ENCODE data around the gene IGFBP6. TPM values are rescaled to one million over a fixed set of nuclear protein-coding genes. Genes with fewer than 3 reads are reported as not detected.

The IGFBP6 gene
- total and polyA plus RNA-seq, 9 of the 15 experiments (the other 6 are each of a cell fraction or from before 2014, with no cell fraction given) = 0.15 to 1.4 (median 0.54) TPM

DNA sequence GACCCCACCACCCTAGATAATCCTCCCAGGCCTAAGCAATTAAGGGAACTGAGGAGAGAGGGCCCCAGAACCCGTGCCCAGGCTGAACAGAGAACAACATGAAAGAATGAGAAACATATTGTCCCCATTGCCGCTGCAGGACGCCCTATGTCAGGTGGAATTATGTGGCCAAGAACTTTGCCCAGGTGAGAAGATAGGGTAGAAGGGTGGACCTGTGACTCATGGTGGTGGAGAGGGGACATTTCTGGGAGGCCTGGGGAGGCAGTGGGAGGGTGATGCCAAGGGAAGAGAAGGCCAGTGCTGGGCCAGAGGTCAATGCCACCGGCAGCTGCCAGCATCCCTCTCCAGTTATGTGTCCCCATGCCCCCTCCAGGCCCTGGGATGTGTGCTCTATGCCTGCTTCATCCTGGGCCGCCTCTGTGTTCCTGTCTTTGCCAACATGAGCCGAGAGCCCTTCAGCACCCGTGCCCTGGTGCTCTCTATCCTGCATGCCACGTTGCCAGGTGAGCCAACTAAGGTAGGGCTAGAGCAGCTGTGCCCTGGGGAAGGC is 21.4 kb downstream of the IGFBP6 start:
- H3K9me3 ChIP-seq (replicated peaks; ENCODE audit: control insufficient read depth, insufficient read depth, low read depth, low read length) = no peaks in the 10 kb centered on the region
- peak overlapping the region in 1 of 2 experiments; percentile 36; a peak in 1 of 4 replicates for H3K9ac ChIP-seq (ENCODE audit: insufficient read depth in 1 of 2, low read depth in 2 of 2, low read length in 2 of 2)
- H2AFZ ChIP-seq (ENCODE audit: low read depth, low read length) = no peak overlapping the region
- H3K4me1 ChIP-seq (replicated peaks in 1 of 2; ENCODE audit: control insufficient read depth in 2 of 2, insufficient read depth in 2 of 2, low read length in 2 of 2) = peaks cover 4 to 16% of the 10 kb centered on the region in 2 experiments; a peak in 3 of 5 replicates
- H3K27ac ChIP-seq (ENCODE audit: extremely low read depth, low read depth, low read length) = no peak overlapping the region
- no peak for ATAC-seq
- in situ Hi-C loops (cut with MboI) = no loop called here
- no peak for DNase-seq (ENCODE audit: extremely low read depth in 1 of 4, low spot score in 3 of 4)
- WGBS (ENCODE audit: insufficient coverage, low coverage, missing lambda C conversion rate) = 7% methylated on average over 7 of the region's 8 CpGs
- H4K20me1 ChIP-seq (replicated peaks; ENCODE audit: control insufficient read depth, insufficient read depth, low read length) = no peaks in the 10 kb centered on the region
- FAIRE-seq = no peak
- H3K36me3 ChIP-seq (ENCODE audit: control insufficient read depth, insufficient read depth, low read length) = no peaks in the 10 kb centered on the region
- no TSS peak for BruUV-seq (replicated peaks)
- no peak for TF ChIP-seq HNRNPH1 (optimal IDR thresholded peaks at IDR 0.05; ENCODE audit: low read depth, low read length)
- no peak overlapping the region for H3K4me2 ChIP-seq (ENCODE audit: insufficient read depth, low read length)
- H3K79me2 ChIP-seq (ENCODE audit: control insufficient read depth, insufficient read depth, low read length) = no peaks in the 10 kb centered on the region
- no peaks in the 10 kb centered on the region for H3K9me1 ChIP-seq (ENCODE audit: control insufficient read depth, insufficient read depth, low read length)
- H3K4me3 ChIP-seq = no peak overlapping the region
- H3K27me3 ChIP-seq (ENCODE audit: control insufficient read depth in 2 of 2, insufficient read depth in 2 of 2, low read length in 2 of 2) = no peaks in the 10 kb centered on the region
- CTCF ChIA-PET (ENCODE audit: low intra/inter-chr PET ratio) = no interaction called here
- intact Hi-C loops (cut with micrococcal nuclease) = no loop called here
- POLR2A ChIA-PET = no interaction called here

DNA sequence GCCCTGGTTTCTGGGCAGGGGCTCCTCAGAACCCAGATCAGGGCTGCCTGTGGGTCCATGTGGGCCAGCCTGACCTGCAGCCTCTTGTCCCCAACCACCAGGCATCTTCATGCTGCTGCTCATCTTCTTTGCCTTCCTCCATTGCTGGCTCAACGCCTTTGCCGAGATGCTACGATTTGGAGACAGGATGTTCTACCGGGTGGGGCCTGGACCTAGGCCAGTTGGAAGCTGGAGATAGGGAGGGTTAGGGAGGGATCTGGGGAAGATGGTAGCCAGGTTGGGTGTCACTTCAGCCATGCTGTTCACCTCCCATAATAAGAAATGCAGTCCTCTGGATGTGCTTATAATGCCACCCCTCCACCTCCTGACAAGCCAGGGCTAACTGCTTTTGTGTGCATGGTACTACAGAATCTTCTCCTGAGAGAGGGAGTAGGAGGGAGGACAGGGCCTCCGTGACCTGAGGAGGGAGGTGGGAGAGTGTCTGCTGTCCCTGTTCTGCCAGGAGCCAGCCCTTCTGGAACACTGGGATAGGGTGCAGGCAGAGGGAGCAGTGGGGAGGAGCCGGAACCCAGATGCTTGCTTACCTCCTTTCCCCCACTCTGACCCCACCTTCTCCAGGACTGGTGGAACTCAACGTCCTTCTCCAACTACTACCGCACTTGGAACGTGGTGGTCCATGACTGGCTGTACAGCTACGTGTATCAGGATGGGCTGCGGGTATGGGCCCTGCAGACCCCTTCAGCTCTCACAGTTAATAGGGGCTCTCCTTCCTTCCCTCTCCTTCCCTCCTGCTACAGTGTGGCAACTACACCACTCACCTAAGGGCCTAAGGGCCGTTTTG is 23.4 kb downstream of the IGFBP6 start:
- 40% methylated on average over 12 of the region's 12 CpGs for WGBS (ENCODE audit: insufficient coverage, low coverage, missing lambda C conversion rate)
- no peak for FAIRE-seq
- Histone ChIP-seq H3K9me1 (ENCODE audit: control insufficient read depth, insufficient read depth, low read length) (no peaks in the 10 kb centered on the region), H3K4me1 (replicated peaks in 1 of 2; ENCODE audit: control insufficient read depth in 2 of 2, insufficient read depth in 2 of 2, low read length in 2 of 2) (peaks cover 2 to 9% of the 10 kb centered on the region in 2 experiments; a peak in 3 of 5 replicates), H3K27ac (ENCODE audit: extremely low read depth, low read depth, low read length) (no peak overlapping the region), H3K27me3 (ENCODE audit: control insufficient read depth in 2 of 2, insufficient read depth in 2 of 2, low read length in 2 of 2) (no peaks in the 10 kb centered on the region), H4K20me1 (replicated peaks; ENCODE audit: control insufficient read depth, insufficient read depth, low read length) (no peaks in the 10 kb centered on the region), H3K36me3 (ENCODE audit: control insufficient read depth, insufficient read depth, low read length) (no peaks in the 10 kb centered on the region), H2AFZ (ENCODE audit: low read depth, low read length) (no peak overlapping the region), H3K4me2 (ENCODE audit: insufficient read depth, low read length) (no peak overlapping the region), H3K4me3 (no peak overlapping the region), H3K9ac (ENCODE audit: insufficient read depth in 1 of 2, low read depth in 2 of 2, low read length in 2 of 2) (peak overlapping the region in 1 of 2 experiments; percentile 67; a peak in 1 of 4 replicates), H3K79me2 (ENCODE audit: control insufficient read depth, insufficient read depth, low read length) (no peaks in the 10 kb centered on the region), H3K9me3 (replicated peaks; ENCODE audit: control insufficient read depth, insufficient read depth, low read depth, low read length) (no peaks in the 10 kb centered on the region)
- TF ChIP-seq RCOR1 (IDR thresholded peaks at IDR 0.05; ENCODE audit: borderline replicate concordance in 1 of 2, low read depth in 2 of 2, low read length in 2 of 2) = peak in 1 of 2 experiments; percentile 51; a peak in 1 of 4 replicates
- no peak for TF ChIP-seq EP300 (IDR thresholded peaks at IDR 0.05; ENCODE audit: low read length)
- peak; percentile 56 for TF ChIP-seq NFIC (IDR thresholded peaks at IDR 0.05)
- BruUV-seq (replicated peaks) = no TSS peak
- ATAC-seq = peak; percentile 61
- intact Hi-C loops (cut with micrococcal nuclease) (no loop called here), in situ Hi-C loops (cut with MboI) (no loop called here)
- ChIA-PET POLR2A (no interaction called here), CTCF (ENCODE audit: low intra/inter-chr PET ratio) (no interaction called here)
- DNase-seq (ENCODE audit: extremely low read depth in 1 of 4, low spot score in 3 of 4) = peak in 3 of 4 experiments; percentile 24 to 35 (median 29)
